Lower leg skin (tissue), 3 donors: ENCODE measurements around the gene MAPK12.

Experiments
- CTCF ChIP-seq, 3 donors: fragments of 450-650 bp; IDR thresholded peaks; one replicate each; pipeline ENCODE4 v1.5.1; 2016; ENCODE audit warnings: antibody characterized with exemption in 3 of 3, mild to moderate bottlenecking in 3 of 3, moderate library complexity in 2 of 3
- POLR2A ChIP-seq, 2 donors: fragments of 450-650 bp; IDR thresholded peaks; one replicate each; pipeline ENCODE4 v1.6.1; 2016 to 2017; ENCODE audit warnings: antibody characterized with exemption in 2 of 2, mild to moderate bottlenecking in 1 of 2, moderate library complexity in 1 of 2

- no peak for TF ChIP-seq CTCF (IDR thresholded peaks at IDR 0.05)
- TF ChIP-seq POLR2A (IDR thresholded peaks at IDR 0.05): no peak
Measured at GRCh38 chr22:50310949-50311444, 49.5 kb upstream of the MAPK12 start.
